HCT116 (cell line): ENCODE measurements around the gene BAG1. TPM values are rescaled to one million over a fixed set of nuclear protein-coding genes. Genes with fewer than 3 reads are reported as not detected.

ENCODE experiments used
- ATAC-seq: fragments of 200-7000 bp; cut with Tn5 transposase; 2 replicates; pipeline ENCODE4 v1.9.1; 2020; ENCODE audit warnings: mild to moderate bottlenecking, moderate library complexity
- BruUV-seq: library from RNA; stranded (reverse); fragments of 400-500 nt; replicated peaks from 2 replicates; lab custom pipeline; 2021; lab: Mats Ljungman, UMichigan
- CTCF ChIA-PET: fragments of 300-600 bp; sonication (Branson Sonifier 250); formaldehyde crosslinking; loops from one replicate; lab custom pipeline; 2021; ENCODE audit warnings: antibody characterized with exemption; lab: Charles Lee
- POLR2A ChIA-PET: fragments of 300-600, 350-600 bp; sonication (Branson Sonifier 250); formaldehyde crosslinking; loops from one replicate; lab custom pipeline; 2021; ENCODE audit warnings: antibody characterized with exemption; lab: Charles Lee
- RAD21 ChIA-PET, 2 experiments: fragments of 300-600 bp; sonication (Branson Sonifier 250); formaldehyde crosslinking; loops; one replicate each; lab custom pipeline; 2023; ENCODE audit warnings: low total read pairs in 2 of 2; ENCODE audit not compliant: uncharacterized antibody in 2 of 2, unreplicated experiment in 2 of 2, low non-redundant PET in 1 of 2; lab: Charles Lee
- DNase-seq: peaks from one replicate; pipeline ENCODE4 v3.0.0-alpha.2; 2010; ENCODE audit warnings: low read depth, low spot score
- H2AFZ ChIP-seq: fragments of 200-600 bp; shearing (Covaris generic), sonication (generic); 2 replicates; pipeline ENCODE4 v1.6.1; 2017; ENCODE audit warnings: low read depth, mixed run types, mixed read lengths, antibody characterized with exemption, low read length; ENCODE audit not compliant: poor library complexity, severe bottlenecking
- H3K27ac ChIP-seq: 2 replicates; pipeline ENCODE4 v1.5.1; 2012; ENCODE audit warnings: low read depth, low read length
- H3K27me3 ChIP-seq: fragments of 200-600 bp; sonication (generic); 2 replicates; pipeline ENCODE4 v1.6.1; 2016; ENCODE audit warnings: mixed run types, low read length, mixed read lengths; ENCODE audit not compliant: insufficient read depth
- H3K36me3 ChIP-seq, 2 experiments: fragments of 200-500 bp in 1 of 2; fragments of 200-600 bp in 1 of 2; sonication (Bioruptor generic) in 1 of 2; sonication (generic) in 1 of 2; 2 replicates each; pipeline versions ENCODE4 v1.5.1 to v1.6.1; 2014 to 2016; ENCODE audit warnings: low read length in 2 of 2, inconsistent platforms in 1 of 2, mixed read lengths in 1 of 2, mixed run types in 1 of 2; ENCODE audit not compliant: insufficient read depth in 2 of 2, control insufficient read depth in 1 of 2
- H3K4me1 ChIP-seq, 2 experiments: fragments of 200-600 bp in 1 of 2; sonication (generic) in 1 of 2; 2 replicates each; pipeline versions ENCODE4 v1.5.1 to v1.6.1; 2012 to 2017; ENCODE audit warnings: low read length in 2 of 2, inconsistent platforms in 1 of 2, mild to moderate bottlenecking in 1 of 2, mixed read lengths in 1 of 2, mixed run types in 1 of 2, moderate library complexity in 1 of 2; ENCODE audit not compliant: insufficient read depth in 2 of 2, control insufficient read depth in 1 of 2
- H3K4me2 ChIP-seq: fragments of 200-600 bp; sonication (generic); 2 replicates; pipeline ENCODE4 v1.6.1; 2017; ENCODE audit warnings: mixed run types, low read length, mixed read lengths
- H3K4me3 ChIP-seq, 2 experiments: fragments of 200-600 bp in 1 of 2; sonication (generic) in 1 of 2; replicated peaks in 1 of 2; 2 replicates each; pipeline ENCODE4 v1.5.1; 2011 to 2016; ENCODE audit warnings: low read length in 2 of 2, control low read depth in 1 of 2, low read depth in 1 of 2, mild to moderate bottlenecking in 1 of 2, mixed read lengths in 1 of 2, mixed run types in 1 of 2
- H3K79me2 ChIP-seq: fragments of 200-600 bp; sonication (generic); 2 replicates; pipeline ENCODE4 v1.6.1; 2017; ENCODE audit warnings: mild to moderate bottlenecking, mixed run types, low read length, moderate library complexity, mixed read lengths; ENCODE audit not compliant: insufficient read depth
- H3K9ac ChIP-seq: fragments of 200-600 bp; sonication (generic); 2 replicates; pipeline ENCODE4 v1.6.1; 2016; ENCODE audit warnings: low read length, mixed read lengths
- H3K9me2 ChIP-seq: fragments of 200-600 bp; sonication (generic), shearing (Covaris generic); 2 replicates; pipeline ENCODE4 v1.6.1; 2017; ENCODE audit warnings: mixed run types, mild to moderate bottlenecking, moderate library complexity; ENCODE audit not compliant: insufficient read depth
- H3K9me3 ChIP-seq, 2 experiments: fragments of 200-500 bp in 1 of 2; fragments of 200-600 bp in 1 of 2; sonication (Bioruptor generic) in 1 of 2; sonication (generic) in 1 of 2; 2 replicates each; pipeline ENCODE4 v1.6.1; 2014 to 2017; ENCODE audit warnings: low read length in 2 of 2, mixed read lengths in 2 of 2, inconsistent platforms in 1 of 2, low read depth in 1 of 2, mild to moderate bottlenecking in 1 of 2, mixed run types in 1 of 2, moderate library complexity in 1 of 2; ENCODE audit not compliant: control insufficient read depth in 1 of 2, insufficient read depth in 1 of 2
- H4K20me1 ChIP-seq: fragments of 200-600 bp; sonication (generic), shearing (Covaris generic); 2 replicates; pipeline ENCODE4 v1.6.1; 2017; ENCODE audit warnings: mixed run types, mild to moderate bottlenecking, moderate library complexity; ENCODE audit not compliant: insufficient read depth
- CBX3 ChIP-seq: IDR thresholded peaks from 2 replicates; pipeline ENCODE4 v1.6.1; 2012; ENCODE audit warnings: low read depth
- EGR1 ChIP-seq: IDR thresholded peaks from 2 replicates; pipeline ENCODE4 v1.6.1; 2012; ENCODE audit warnings: low read depth
- ELF1 ChIP-seq: IDR thresholded peaks from 2 replicates; pipeline ENCODE4 v1.6.1; 2012; ENCODE audit warnings: low read depth, borderline replicate concordance
- EZH2phosphoT487 ChIP-seq: fragments of 200-600 bp; IDR thresholded peaks from 2 replicates; pipeline ENCODE4 v1.6.1; 2018; ENCODE audit warnings: antibody characterized with exemption, borderline replicate concordance
- JUND ChIP-seq: IDR thresholded peaks from 2 replicates; pipeline ENCODE4 v1.6.1; 2012
- POLR2AphosphoS5 ChIP-seq: IDR thresholded peaks from 2 replicates; pipeline ENCODE4 v1.6.1; 2011; ENCODE audit warnings: mild to moderate bottlenecking, low read depth, low read length, moderate library complexity
- SP1 ChIP-seq: IDR thresholded peaks from 2 replicates; pipeline ENCODE4 v1.6.1; 2012; ENCODE audit warnings: low read depth
- TCF7L2 ChIP-seq: IDR thresholded peaks from 2 replicates; pipeline ENCODE4 v1.7.0; 2011; ENCODE audit warnings: borderline replicate concordance, inconsistent platforms; ENCODE audit not compliant: insufficient read depth, insufficient read length; ENCODE audit errors: extremely low read depth
- ZFX ChIP-seq: fragments of 450-650 bp; IDR thresholded peaks from 2 replicates; pipeline ENCODE4 v1.6.1; 2017
- intact Hi-C: fragments of 100-400 bp; cut with micrococcal nuclease; formaldehyde crosslinking; loops from 2 replicates; pipeline ENCODE4 v1.10.0; 2022
- total RNA-seq: library from RNA; stranded (reverse); gene quantifications from one replicate; pipeline ENCODE4 v1.2.1, GENCODE V29; 2021; ENCODE audit not compliant: unreplicated experiment
- TF ChIP-seq, protein P1 (sequence below): IDR thresholded peaks from 2 replicates; pipeline ENCODE4 v1.6.1; 2012
- TF ChIP-seq, protein P2 (sequence below): IDR thresholded peaks from 2 replicates; pipeline ENCODE4 v1.6.1; 2012
- TF ChIP-seq, protein P3 (sequence below): IDR thresholded peaks from 2 replicates; pipeline ENCODE4 v1.6.1; 2012; ENCODE audit warnings: low read depth

The BAG1 gene
- total RNA-seq, 1 experiment from 2014 or later: 58.2 TPM

DNA sequence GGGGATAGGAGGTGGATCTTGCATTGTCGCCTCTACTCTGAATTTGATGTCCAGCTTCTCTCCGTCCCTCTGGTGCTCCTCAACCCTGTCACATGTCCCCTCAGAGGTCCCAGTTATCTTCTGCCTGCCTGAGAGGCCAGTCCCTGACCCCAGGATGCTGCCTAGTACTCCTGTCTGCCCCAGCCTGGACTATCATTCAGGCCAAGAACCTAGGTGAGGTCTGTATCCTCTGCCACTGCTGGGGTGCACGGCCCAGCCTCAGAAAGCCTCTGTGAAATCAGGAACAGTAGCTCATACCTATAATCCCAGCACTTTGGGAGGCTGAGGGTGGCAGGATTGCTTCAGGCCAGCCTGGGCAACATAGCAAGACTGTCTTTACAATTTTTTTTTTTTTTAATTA lies 15.9 kb downstream of the BAG1 start (continued):
- no peak for TF ChIP-seq JUND
- no peak for TF ChIP-seq SP1
- TF ChIP-seq EGR1: no peak
- TF ChIP-seq EZH2phosphoT487: no peak
- TF ChIP-seq, protein P1, sequence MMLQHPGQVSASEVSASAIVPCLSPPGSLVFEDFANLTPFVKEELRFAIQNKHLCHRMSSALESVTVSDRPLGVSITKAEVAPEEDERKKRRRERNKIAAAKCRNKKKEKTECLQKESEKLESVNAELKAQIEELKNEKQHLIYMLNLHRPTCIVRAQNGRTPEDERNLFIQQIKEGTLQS: no peak

DNA sequence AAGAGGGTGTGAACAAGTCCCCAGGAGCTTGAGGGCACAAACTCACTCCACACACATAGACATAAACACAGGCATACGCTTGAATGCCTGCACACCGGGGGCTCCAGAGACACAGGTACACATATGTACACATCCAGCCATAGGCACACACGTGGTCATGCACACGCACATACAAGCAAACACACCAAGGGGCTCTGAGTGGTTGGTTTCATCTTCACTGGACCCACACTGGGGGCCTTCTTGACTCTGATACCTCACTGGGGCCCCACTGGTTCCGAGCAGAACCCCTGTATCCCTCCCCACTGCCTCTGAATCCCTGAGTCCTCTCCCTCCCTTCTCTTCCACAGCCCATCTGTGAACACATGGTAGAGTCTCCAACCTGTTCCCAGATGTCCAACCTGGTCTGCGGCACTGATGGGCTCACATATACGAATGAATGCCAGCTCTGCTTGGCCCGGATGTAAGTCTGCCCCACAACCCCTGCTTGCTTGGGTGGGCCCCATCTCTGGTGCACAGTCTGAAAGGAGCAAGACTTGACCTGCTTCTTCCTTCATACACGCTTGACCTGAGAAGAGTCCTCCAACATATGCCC lies 18.1 kb downstream of the BAG1 start:
- RAD21 ChIA-PET: no interaction called here

More for the DNA sequence above, 18.1 kb downstream of the BAG1 start:
- H3K4me2 ChIP-seq: no peak overlapping the region
- TF ChIP-seq JUND: no peak
- TF ChIP-seq, protein P1: no peak
- no peak for TF ChIP-seq EZH2phosphoT487
- no peak for TF ChIP-seq ELF1
- TF ChIP-seq ZFX: no peak
- no peak for TF ChIP-seq CBX3
- no peak for TF ChIP-seq TCF7L2
- no peak for TF ChIP-seq POLR2AphosphoS5
- TF ChIP-seq, protein P2, sequence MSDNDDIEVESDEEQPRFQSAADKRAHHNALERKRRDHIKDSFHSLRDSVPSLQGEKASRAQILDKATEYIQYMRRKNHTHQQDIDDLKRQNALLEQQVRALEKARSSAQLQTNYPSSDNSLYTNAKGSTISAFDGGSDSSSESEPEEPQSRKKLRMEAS: no peak
- TF ChIP-seq, protein P3, sequence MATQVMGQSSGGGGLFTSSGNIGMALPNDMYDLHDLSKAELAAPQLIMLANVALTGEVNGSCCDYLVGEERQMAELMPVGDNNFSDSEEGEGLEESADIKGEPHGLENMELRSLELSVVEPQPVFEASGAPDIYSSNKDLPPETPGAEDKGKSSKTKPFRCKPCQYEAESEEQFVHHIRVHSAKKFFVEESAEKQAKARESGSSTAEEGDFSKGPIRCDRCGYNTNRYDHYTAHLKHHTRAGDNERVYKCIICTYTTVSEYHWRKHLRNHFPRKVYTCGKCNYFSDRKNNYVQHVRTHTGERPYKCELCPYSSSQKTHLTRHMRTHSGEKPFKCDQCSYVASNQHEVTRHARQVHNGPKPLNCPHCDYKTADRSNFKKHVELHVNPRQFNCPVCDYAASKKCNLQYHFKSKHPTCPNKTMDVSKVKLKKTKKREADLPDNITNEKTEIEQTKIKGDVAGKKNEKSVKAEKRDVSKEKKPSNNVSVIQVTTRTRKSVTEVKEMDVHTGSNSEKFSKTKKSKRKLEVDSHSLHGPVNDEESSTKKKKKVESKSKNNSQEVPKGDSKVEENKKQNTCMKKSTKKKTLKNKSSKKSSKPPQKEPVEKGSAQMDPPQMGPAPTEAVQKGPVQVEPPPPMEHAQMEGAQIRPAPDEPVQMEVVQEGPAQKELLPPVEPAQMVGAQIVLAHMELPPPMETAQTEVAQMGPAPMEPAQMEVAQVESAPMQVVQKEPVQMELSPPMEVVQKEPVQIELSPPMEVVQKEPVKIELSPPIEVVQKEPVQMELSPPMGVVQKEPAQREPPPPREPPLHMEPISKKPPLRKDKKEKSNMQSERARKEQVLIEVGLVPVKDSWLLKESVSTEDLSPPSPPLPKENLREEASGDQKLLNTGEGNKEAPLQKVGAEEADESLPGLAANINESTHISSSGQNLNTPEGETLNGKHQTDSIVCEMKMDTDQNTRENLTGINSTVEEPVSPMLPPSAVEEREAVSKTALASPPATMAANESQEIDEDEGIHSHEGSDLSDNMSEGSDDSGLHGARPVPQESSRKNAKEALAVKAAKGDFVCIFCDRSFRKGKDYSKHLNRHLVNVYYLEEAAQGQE: no peak
- TF ChIP-seq, all 23 proteins: peak for 0
- BruUV-seq: no TSS peak
- ATAC-seq (no peak), DNase-seq (no peak)
- H3K4me3 ChIP-seq: no peak overlapping the region
- no peak overlapping the region for H3K9ac ChIP-seq
- CTCF ChIA-PET: no interaction called here
- intact Hi-C loops: no loop called here
- H3K4me1 ChIP-seq: no peaks in the 10 kb centered on the region
- no peaks in the 10 kb centered on the region for H3K9me2 ChIP-seq
- no peak overlapping the region for H3K27ac ChIP-seq
- no peak overlapping the region for H2AFZ ChIP-seq
- POLR2A ChIA-PET: no interaction called here
- H3K36me3 ChIP-seq: no peaks in the 10 kb centered on the region
- H4K20me1 ChIP-seq: no peaks in the 10 kb centered on the region
- H3K9me3 ChIP-seq: no peaks in the 10 kb centered on the region
- H3K79me2 ChIP-seq: no peaks in the 10 kb centered on the region
- H3K27me3 ChIP-seq: no peaks in the 10 kb centered on the region
